Measurements from ENCODE around the gene CAMSAP1.

Gene CAMSAP1

GRCh38 chr9:135888126-135888765 lies 19.1 kb downstream of the CAMSAP1 start:
- H3K27ac ChIP-seq = no peak overlapping the region; the same call in 1 of the 2 replicates
- TF ChIP-seq ZFX (IDR thresholded peaks at IDR 0.05) = no peak
- TF ChIP-seq, protein P1, sequence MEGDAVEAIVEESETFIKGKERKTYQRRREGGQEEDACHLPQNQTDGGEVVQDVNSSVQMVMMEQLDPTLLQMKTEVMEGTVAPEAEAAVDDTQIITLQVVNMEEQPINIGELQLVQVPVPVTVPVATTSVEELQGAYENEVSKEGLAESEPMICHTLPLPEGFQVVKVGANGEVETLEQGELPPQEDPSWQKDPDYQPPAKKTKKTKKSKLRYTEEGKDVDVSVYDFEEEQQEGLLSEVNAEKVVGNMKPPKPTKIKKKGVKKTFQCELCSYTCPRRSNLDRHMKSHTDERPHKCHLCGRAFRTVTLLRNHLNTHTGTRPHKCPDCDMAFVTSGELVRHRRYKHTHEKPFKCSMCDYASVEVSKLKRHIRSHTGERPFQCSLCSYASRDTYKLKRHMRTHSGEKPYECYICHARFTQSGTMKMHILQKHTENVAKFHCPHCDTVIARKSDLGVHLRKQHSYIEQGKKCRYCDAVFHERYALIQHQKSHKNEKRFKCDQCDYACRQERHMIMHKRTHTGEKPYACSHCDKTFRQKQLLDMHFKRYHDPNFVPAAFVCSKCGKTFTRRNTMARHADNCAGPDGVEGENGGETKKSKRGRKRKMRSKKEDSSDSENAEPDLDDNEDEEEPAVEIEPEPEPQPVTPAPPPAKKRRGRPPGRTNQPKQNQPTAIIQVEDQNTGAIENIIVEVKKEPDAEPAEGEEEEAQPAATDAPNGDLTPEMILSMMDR (conservative IDR thresholded peaks at IDR 0.05) = no peak

GRCh38 chr9:135887585-135888050 lies 19.7 kb downstream of the CAMSAP1 start:
- TF ChIP-seq, protein P1 (conservative IDR thresholded peaks at IDR 0.05) = no peak
- no peak for TF ChIP-seq ZFX (IDR thresholded peaks at IDR 0.05)
- H3K27ac ChIP-seq = no peak overlapping the region

DNA sequence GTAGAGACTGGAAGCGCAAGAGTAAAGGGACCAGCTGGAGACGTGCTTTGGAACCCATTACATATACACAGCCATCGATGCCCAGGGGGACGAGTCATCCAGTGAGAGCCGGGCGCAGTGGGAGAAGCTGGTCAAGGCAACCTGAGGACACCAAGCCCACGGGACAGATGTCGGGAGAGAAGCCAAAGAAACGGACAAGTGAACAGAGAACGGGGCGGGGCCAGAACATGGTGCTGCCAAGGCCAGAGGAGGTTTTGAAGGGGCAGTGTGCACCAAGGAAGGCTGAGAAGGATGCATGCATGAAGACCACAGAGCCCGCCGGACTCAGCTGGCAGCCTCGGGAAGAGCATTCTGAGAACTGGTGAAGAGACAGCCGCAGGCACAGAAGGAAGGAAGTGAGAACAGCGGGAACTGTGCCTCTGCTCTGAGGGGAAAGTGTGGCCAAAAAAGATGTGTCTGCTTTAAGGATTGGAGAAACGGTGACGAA lies 20.3 kb downstream of the CAMSAP1 start:
- TF ChIP-seq, protein P1 (conservative IDR thresholded peaks at IDR 0.05) = no peak
- no peak for TF ChIP-seq ZFX (IDR thresholded peaks at IDR 0.05)
- no peak overlapping the region for H3K27ac ChIP-seq

- H3K27ac ChIP-seq = no peak overlapping the region
- TF ChIP-seq, protein P1 (conservative IDR thresholded peaks at IDR 0.05) = no peak
- no peak for TF ChIP-seq ZFX (IDR thresholded peaks at IDR 0.05)
These were observed 21.0 kb downstream of the CAMSAP1 start for GRCh38 chr9:135886147-135886981.

DNA sequence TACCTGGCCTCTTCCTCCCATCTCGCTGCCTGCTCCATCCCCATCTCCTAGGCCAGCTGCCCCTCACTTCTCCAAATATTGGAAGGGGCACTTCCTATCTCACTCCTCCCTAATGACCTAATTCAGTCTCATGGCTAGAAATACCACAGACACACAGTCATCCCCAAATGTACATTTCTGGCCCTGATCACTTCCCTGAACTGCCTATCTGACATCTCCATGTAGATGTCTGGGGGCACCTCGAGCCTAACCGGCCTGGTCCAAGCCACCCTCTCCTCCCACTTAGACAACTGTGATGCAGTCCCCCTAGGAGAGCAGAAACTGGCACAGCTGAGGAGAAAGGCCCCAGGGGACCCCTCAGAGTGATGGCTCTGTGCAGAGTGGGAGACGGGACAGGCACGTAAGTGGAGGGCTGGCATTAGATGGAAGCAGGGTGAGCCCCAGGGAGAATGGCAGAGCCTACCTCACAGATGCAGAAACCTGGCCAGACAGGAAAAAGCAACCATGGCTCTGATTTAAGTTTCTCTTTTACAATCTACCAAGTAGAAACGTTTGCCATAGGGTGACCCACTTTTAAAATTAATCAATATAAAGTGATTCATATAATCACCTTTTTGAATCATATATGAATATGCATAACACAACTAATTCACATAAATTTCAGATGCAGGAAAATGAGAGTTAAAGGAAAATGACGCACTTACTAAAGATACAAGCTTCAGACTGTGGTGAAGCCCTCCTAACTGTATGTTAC lies 22.1 kb downstream of the CAMSAP1 start:
- TF ChIP-seq ZFX (IDR thresholded peaks at IDR 0.05) = no peak
- TF ChIP-seq, protein P1 (conservative IDR thresholded peaks at IDR 0.05) = no peak

GRCh38 chr9:135884328-135885035 lies 22.9 kb downstream of the CAMSAP1 start:
- H3K27ac ChIP-seq = no peak overlapping the region
- TF ChIP-seq ZFX (IDR thresholded peaks at IDR 0.05) = no peak
- TF ChIP-seq, protein P1 (conservative IDR thresholded peaks at IDR 0.05) = no peak

More for the DNA sequence above, 22.1 kb downstream of the CAMSAP1 start:
- H3K27ac ChIP-seq = no peak overlapping the region

Measured in C4-2B (cell line).